Liver (tissue), 9 donors: ENCODE data around the gene NDUFA13. TPM values are rescaled to one million over a fixed set of nuclear protein-coding genes. Genes with fewer than 3 reads are reported as not detected.

ENCODE experiments used
- DNase-seq: peaks from one replicate; pipeline ENCODE4 v3.0.0-alpha.2; 2017; ENCODE audit warnings: low spot score
- H3K27ac ChIP-seq, 2 donors: one replicate each; pipeline ENCODE4 v1.7.0; 2013; ENCODE audit warnings: inconsistent platforms in 2 of 2, low read length in 2 of 2, control low read depth in 1 of 2, low read depth in 1 of 2, mild to moderate bottlenecking in 1 of 2
- H3K27me3 ChIP-seq, 4 donors: one replicate each; pipeline versions ENCODE4 v1.6.1 to v1.7.0; 2013; ENCODE audit warnings: low read length in 3 of 4, inconsistent platforms in 1 of 4, mild to moderate bottlenecking in 1 of 4, moderate library complexity in 1 of 4; ENCODE audit not compliant: control insufficient read depth in 4 of 4, insufficient read depth in 4 of 4
- H3K36me3 ChIP-seq, 4 donors: one replicate each; pipeline versions ENCODE4 v1.6.1 to v1.7.0; 2013; ENCODE audit warnings: low read length in 3 of 4, mild to moderate bottlenecking in 3 of 4, low read depth in 1 of 4, moderate library complexity in 1 of 4; ENCODE audit not compliant: control insufficient read depth in 4 of 4, insufficient read depth in 3 of 4
- H3K4me1 ChIP-seq, 4 donors: one replicate each; pipeline versions ENCODE4 v1.6.1 to v1.7.0; 2013; ENCODE audit warnings: low read length in 3 of 4, mild to moderate bottlenecking in 3 of 4, moderate library complexity in 1 of 4; ENCODE audit not compliant: control insufficient read depth in 4 of 4, insufficient read depth in 4 of 4
- H3K4me3 ChIP-seq, 3 donors: one replicate each; pipeline versions ENCODE4 v1.6.1 to v1.7.0; 2013; ENCODE audit warnings: low read length in 3 of 3, control low read depth in 1 of 3, low read depth in 1 of 3, mild to moderate bottlenecking in 1 of 3
- H3K9ac ChIP-seq, 2 donors: one replicate each; pipeline ENCODE4 v1.7.0; 2013; ENCODE audit warnings: low read length in 2 of 2, mild to moderate bottlenecking in 2 of 2, moderate library complexity in 2 of 2, control low read depth in 1 of 2, low read depth in 1 of 2
- H3K9me3 ChIP-seq, 4 donors: one replicate each; pipeline versions ENCODE4 v1.6.1 to v1.7.0; 2013; ENCODE audit warnings: low read length in 3 of 4; ENCODE audit not compliant: control insufficient read depth in 4 of 4
- EGR1 ChIP-seq, 2 donors: IDR thresholded peaks; 2 replicates each; pipeline ENCODE4 v1.6.1; 2016 to 2018; ENCODE audit warnings: antibody characterized with exemption in 2 of 2, low read depth in 2 of 2
- FOXA1 ChIP-seq: IDR thresholded peaks from 2 replicates; pipeline ENCODE4 v1.6.1; 2016; ENCODE audit warnings: antibody characterized with exemption
- FOXA2 ChIP-seq: IDR thresholded peaks from 2 replicates; pipeline ENCODE4 v1.6.1; 2016; ENCODE audit warnings: antibody characterized with exemption
- GABPA ChIP-seq, 2 donors: IDR thresholded peaks in 1 of 2; conservative IDR thresholded peaks in 1 of 2; 2 replicates each; pipeline ENCODE4 v1.6.1; 2016; ENCODE audit warnings: antibody characterized with exemption in 2 of 2, mild to moderate bottlenecking in 1 of 2, moderate library complexity in 1 of 2
- HNF4A ChIP-seq, 2 donors: conservative IDR thresholded peaks; 2 replicates each; pipeline ENCODE4 v1.6.1; 2016; ENCODE audit warnings: antibody characterized with exemption in 2 of 2, mild to moderate bottlenecking in 2 of 2
- HNF4G ChIP-seq: IDR thresholded peaks from 2 replicates; pipeline ENCODE4 v1.6.1; 2016; ENCODE audit warnings: antibody characterized with exemption
- JUND ChIP-seq, 2 donors: IDR thresholded peaks; 2 replicates each; pipeline ENCODE4 v1.6.1; 2016; ENCODE audit warnings: antibody characterized with exemption in 2 of 2
- NR2F2 ChIP-seq: IDR thresholded peaks from 2 replicates; pipeline ENCODE4 v1.6.1; 2016; ENCODE audit warnings: antibody characterized with exemption
- RAD21 ChIP-seq, 2 donors: IDR thresholded peaks; 2 replicates each; pipeline ENCODE4 v1.6.1; 2016; ENCODE audit warnings: antibody characterized with exemption in 2 of 2, mild to moderate bottlenecking in 2 of 2
- RXRA ChIP-seq, 2 donors: IDR thresholded peaks; 2 replicates each; pipeline ENCODE4 v1.6.1; 2017 to 2018; ENCODE audit warnings: antibody characterized with exemption in 2 of 2, mild to moderate bottlenecking in 1 of 2
- SP1 ChIP-seq: IDR thresholded peaks from 2 replicates; pipeline ENCODE4 v1.6.1; 2018; ENCODE audit warnings: antibody characterized with exemption, mild to moderate bottlenecking
- TAF1 ChIP-seq: conservative IDR thresholded peaks from 2 replicates; pipeline ENCODE4 v1.6.1; 2016; ENCODE audit warnings: antibody characterized with exemption, mild to moderate bottlenecking
- YY1 ChIP-seq: IDR thresholded peaks from 2 replicates; pipeline ENCODE4 v1.6.1; 2016; ENCODE audit warnings: antibody characterized with exemption, mild to moderate bottlenecking
- WGBS: extraction: QIAGEN DNeasy Blood & Tissue Kit; methylation state at CpG from one replicate; pipeline ENCODE4 v1.1.7; 2013; 5-methylcytosine and 5-hydroxymethylcytosine counted together
- polyA plus RNA-seq, 2 donors: library from polyadenylated mRNA; stranded (reverse) in 1 of 2; unstranded in 1 of 2; fragments of 200-250 nt in 1 of 2; fragments of >200 nt in 1 of 2; fragmentation: Nextera tagmentation in 1 of 2; extraction: Ambion mirVana in 1 of 2; gene quantifications; one replicate each; pipeline versions ENCODE4 v1.2.1 to v1.2.3, GENCODE V29; 2013 to 2015
- total RNA-seq, 2 donors: library from RNA; depleted of rRNA; stranded (reverse); fragments of >200 nt; gene quantifications; one replicate each; pipeline ENCODE4 v1.2.3, GENCODE V29; 2014
- TF ChIP-seq, protein P1 (sequence below): IDR thresholded peaks from 2 replicates; pipeline ENCODE4 v1.6.1; 2016; ENCODE audit warnings: antibody characterized with exemption, mild to moderate bottlenecking
- TF ChIP-seq, protein P2 (sequence below): IDR thresholded peaks from 2 replicates; pipeline ENCODE4 v1.6.1; 2016; ENCODE audit warnings: antibody characterized with exemption
- TF ChIP-seq, protein P3 (sequence below): IDR thresholded peaks from 2 replicates; pipeline ENCODE4 v1.6.1; 2016; ENCODE audit warnings: antibody characterized with exemption
- TF ChIP-seq, protein P4 (sequence below): fragments of 150-350 bp; IDR thresholded peaks from 2 replicates; pipeline ENCODE4 v1.5.1; 2017; ENCODE audit warnings: improper control_type of control experiment, low read depth, low read length; ENCODE audit not compliant: missing input control
- TF ChIP-seq, protein P5 (sequence below): IDR thresholded peaks from 2 replicates; pipeline ENCODE4 v1.6.1; 2016; ENCODE audit warnings: antibody characterized with exemption
- donor health status: healthy.
- donor health status: healthy.
- donor health status: healthy.
- donor health status: healthy.
- donor health status: healthy.

Gene NDUFA13
- total and polyA plus RNA-seq, 4 donors: 45.3 to 239 (median 130) TPM

DNA sequence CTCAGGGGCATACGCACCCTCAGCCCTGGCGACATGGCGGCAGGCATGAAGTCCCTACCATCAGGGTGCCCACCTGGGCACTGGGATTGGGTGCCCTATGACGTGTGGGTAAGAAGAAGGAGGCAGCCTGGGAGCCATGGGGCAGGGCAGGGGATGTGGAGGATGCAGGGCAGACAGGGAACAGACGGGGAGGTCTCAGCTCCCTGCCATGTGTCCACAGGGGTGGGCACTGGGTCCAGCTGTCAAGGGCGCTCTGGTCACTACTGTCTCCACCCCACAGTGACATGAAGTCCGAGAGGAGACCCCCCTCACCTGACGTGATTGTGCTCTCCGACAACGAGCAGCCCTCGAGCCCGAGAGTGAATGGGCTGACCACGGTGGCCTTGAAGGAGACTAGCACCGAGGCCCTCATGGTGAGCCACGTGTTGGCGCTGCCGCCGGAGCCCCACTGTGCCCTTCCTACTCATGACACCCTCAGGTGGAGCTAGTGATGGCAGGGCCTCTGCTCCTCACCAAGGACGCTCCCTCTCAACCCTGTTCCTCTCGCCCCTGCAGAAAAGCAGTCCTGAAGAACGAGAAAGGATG is 23.9 kb upstream of the NDUFA13 start:
- Histone ChIP-seq H3K4me1 (peaks cover 12 to 48% (median 40%) of the 10 kb centered on the region in 4 donors), H3K4me3 (no peak overlapping the region), H3K27me3 (no peaks in the 10 kb centered on the region), H3K27ac (no peak overlapping the region), H3K9ac (no peak overlapping the region), H3K36me3 (peaks cover 2 to 31% (median 18%) of the 10 kb centered on the region in 4 donors), H3K9me3 (no peaks in the 10 kb centered on the region)
- TF ChIP-seq RXRA (IDR thresholded peaks at IDR 0.05) (no peak), NR2F2 (no peak), HNF4G (no peak), EGR1 (IDR thresholded peaks at IDR 0.05; ENCODE audit: low read depth in 2 of 2) (no peak), FOXA1 (no peak), YY1 (no peak), RAD21 (IDR thresholded peaks at IDR 0.05) (no peak), JUND (IDR thresholded peaks at IDR 0.05) (no peak), FOXA2 (no peak), SP1 (no peak), GABPA (IDR thresholded peaks at IDR 0.05 in 1 of 2, conservative IDR thresholded peaks at IDR 0.05 in 1 of 2) (no peak), TAF1 (no peak), HNF4A (conservative IDR thresholded peaks at IDR 0.05) (no peak)
- TF ChIP-seq, protein P1, sequence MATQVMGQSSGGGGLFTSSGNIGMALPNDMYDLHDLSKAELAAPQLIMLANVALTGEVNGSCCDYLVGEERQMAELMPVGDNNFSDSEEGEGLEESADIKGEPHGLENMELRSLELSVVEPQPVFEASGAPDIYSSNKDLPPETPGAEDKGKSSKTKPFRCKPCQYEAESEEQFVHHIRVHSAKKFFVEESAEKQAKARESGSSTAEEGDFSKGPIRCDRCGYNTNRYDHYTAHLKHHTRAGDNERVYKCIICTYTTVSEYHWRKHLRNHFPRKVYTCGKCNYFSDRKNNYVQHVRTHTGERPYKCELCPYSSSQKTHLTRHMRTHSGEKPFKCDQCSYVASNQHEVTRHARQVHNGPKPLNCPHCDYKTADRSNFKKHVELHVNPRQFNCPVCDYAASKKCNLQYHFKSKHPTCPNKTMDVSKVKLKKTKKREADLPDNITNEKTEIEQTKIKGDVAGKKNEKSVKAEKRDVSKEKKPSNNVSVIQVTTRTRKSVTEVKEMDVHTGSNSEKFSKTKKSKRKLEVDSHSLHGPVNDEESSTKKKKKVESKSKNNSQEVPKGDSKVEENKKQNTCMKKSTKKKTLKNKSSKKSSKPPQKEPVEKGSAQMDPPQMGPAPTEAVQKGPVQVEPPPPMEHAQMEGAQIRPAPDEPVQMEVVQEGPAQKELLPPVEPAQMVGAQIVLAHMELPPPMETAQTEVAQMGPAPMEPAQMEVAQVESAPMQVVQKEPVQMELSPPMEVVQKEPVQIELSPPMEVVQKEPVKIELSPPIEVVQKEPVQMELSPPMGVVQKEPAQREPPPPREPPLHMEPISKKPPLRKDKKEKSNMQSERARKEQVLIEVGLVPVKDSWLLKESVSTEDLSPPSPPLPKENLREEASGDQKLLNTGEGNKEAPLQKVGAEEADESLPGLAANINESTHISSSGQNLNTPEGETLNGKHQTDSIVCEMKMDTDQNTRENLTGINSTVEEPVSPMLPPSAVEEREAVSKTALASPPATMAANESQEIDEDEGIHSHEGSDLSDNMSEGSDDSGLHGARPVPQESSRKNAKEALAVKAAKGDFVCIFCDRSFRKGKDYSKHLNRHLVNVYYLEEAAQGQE: no peak
- TF ChIP-seq, protein P2, sequence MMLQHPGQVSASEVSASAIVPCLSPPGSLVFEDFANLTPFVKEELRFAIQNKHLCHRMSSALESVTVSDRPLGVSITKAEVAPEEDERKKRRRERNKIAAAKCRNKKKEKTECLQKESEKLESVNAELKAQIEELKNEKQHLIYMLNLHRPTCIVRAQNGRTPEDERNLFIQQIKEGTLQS: no peak
- TF ChIP-seq, protein P3, sequence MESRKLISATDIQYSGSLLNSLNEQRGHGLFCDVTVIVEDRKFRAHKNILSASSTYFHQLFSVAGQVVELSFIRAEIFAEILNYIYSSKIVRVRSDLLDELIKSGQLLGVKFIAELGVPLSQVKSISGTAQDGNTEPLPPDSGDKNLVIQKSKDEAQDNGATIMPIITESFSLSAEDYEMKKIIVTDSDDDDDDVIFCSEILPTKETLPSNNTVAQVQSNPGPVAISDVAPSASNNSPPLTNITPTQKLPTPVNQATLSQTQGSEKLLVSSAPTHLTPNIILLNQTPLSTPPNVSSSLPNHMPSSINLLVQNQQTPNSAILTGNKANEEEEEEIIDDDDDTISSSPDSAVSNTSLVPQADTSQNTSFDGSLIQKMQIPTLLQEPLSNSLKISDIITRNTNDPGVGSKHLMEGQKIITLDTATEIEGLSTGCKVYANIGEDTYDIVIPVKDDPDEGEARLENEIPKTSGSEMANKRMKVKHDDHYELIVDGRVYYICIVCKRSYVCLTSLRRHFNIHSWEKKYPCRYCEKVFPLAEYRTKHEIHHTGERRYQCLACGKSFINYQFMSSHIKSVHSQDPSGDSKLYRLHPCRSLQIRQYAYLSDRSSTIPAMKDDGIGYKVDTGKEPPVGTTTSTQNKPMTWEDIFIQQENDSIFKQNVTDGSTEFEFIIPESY: no peak
- TF ChIP-seq, protein P4, sequence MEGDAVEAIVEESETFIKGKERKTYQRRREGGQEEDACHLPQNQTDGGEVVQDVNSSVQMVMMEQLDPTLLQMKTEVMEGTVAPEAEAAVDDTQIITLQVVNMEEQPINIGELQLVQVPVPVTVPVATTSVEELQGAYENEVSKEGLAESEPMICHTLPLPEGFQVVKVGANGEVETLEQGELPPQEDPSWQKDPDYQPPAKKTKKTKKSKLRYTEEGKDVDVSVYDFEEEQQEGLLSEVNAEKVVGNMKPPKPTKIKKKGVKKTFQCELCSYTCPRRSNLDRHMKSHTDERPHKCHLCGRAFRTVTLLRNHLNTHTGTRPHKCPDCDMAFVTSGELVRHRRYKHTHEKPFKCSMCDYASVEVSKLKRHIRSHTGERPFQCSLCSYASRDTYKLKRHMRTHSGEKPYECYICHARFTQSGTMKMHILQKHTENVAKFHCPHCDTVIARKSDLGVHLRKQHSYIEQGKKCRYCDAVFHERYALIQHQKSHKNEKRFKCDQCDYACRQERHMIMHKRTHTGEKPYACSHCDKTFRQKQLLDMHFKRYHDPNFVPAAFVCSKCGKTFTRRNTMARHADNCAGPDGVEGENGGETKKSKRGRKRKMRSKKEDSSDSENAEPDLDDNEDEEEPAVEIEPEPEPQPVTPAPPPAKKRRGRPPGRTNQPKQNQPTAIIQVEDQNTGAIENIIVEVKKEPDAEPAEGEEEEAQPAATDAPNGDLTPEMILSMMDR: no peak
- TF ChIP-seq, protein P5, sequence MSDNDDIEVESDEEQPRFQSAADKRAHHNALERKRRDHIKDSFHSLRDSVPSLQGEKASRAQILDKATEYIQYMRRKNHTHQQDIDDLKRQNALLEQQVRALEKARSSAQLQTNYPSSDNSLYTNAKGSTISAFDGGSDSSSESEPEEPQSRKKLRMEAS: no peak
- DNase-seq: no peak
- 94% methylated on average over 21 of the region's 21 CpGs for WGBS
